ENCODE data around the gene SLC6A8.

Gene SLC6A8

GRCh38 chrX:153648358-153649177 lies 39.2 kb upstream of the SLC6A8 start:
- no peak for DNase-seq

GRCh38 chrX:153649178-153649914 lies 38.4 kb upstream of the SLC6A8 start:
- DNase-seq = peak in 3 of 5 donors; percentile 16 to 23 (median 22)

- DNase-seq = no peak
These were observed 37.6 kb upstream of the SLC6A8 start for GRCh38 chrX:153649915-153650782.

GRCh38 chrX:153650959-153651358 lies 36.8 kb upstream of the SLC6A8 start:
- no peak for DNase-seq

GRCh38 chrX:153651540-153652079 lies 36.1 kb upstream of the SLC6A8 start:
- no peak for DNase-seq

- DNase-seq = no peak
These were observed 34.2 kb upstream of the SLC6A8 start for GRCh38 chrX:153653556-153653955.

GRCh38 chrX:153657161-153657560 lies 30.6 kb upstream of the SLC6A8 start:
- no peak for DNase-seq

- DNase-seq = no peak
These were observed 28.5 kb upstream of the SLC6A8 start for GRCh38 chrX:153659268-153659667.

- peak; percentile 28 to 47 (median 35) for DNase-seq
These were observed 25.5 kb upstream of the SLC6A8 start for GRCh38 chrX:153662266-153662665.

GRCh38 chrX:153665726-153666306 lies 21.9 kb upstream of the SLC6A8 start:
- no peak for DNase-seq

- no peak for DNase-seq
These were observed 20.3 kb upstream of the SLC6A8 start for GRCh38 chrX:153667281-153667955.

GRCh38 chrX:153667956-153668396 lies 19.8 kb upstream of the SLC6A8 start:
- peak; percentile 36 to 74 (median 60) for DNase-seq

GRCh38 chrX:153668423-153669173 lies 19.1 kb upstream of the SLC6A8 start:
- DNase-seq = no peak

GRCh38 chrX:153669174-153669890 lies 18.4 kb upstream of the SLC6A8 start:
- DNase-seq = peak in 3 of 5 donors; percentile 23 to 37 (median 25)

- DNase-seq = no peak
These were observed 17.6 kb upstream of the SLC6A8 start for GRCh38 chrX:153669901-153670731.

- DNase-seq = no peak
These were observed 16.8 kb upstream of the SLC6A8 start for GRCh38 chrX:153670748-153671588.

GRCh38 chrX:153671589-153672530 lies 15.9 kb upstream of the SLC6A8 start:
- DNase-seq = no peak

All from T-helper 1 cell (primary cell).